Suppressor macrophage (primary cell): ENCODE measurements around the gene SHISAL1.
"Not testable (repeated sequence)": the region's sequence is repeated elsewhere in the genome, so short reads cannot be mapped to it uniquely, and the experiment has no call there.

Experiments
- DNase-seq, 4 experiments: peaks; one replicate each; pipeline ENCODE4 v3.0.0-alpha.2; 2020 to 2022

The SHISAL1 gene

DNA sequence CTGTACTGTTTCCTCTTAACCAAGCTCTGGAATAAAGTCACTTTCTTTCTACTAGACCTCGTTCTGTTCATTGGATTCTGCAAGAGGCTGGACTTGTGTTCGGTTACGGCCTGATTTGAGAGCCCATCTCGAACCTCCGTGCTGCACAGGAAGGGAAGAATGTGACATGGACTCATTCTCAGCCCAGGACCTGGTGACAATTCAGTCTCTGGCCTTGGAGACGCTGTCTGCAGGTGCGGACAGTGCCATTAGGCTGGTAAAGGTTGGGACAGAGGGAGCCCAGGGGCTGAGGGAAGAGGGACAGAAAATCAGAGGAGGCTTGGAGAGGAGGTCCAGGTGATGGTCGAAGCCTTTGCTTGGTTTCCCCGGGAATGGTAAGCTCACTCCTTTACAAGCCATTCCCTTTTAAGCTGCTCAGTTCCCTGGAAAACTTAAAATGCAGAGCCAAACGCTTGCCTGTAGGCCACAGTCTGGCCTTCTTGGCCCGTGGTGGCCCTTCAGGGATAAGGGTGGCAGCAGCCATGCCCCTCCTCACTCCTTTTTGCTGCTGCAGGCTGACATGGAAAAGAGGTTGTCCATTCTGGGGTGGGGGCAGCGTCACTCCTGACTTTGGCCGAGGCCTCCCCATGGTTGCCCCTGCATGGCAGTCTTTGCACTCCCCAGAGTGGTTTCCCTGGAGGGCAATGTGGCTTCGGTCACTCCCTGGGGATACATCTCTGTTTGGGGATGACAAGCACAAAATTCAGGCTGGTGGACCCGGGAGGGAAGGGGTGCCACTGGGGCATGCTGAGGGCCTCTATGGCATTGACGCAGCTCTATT lies 52.3 kb downstream of the SHISAL1 start:
- no peak for DNase-seq

DNA sequence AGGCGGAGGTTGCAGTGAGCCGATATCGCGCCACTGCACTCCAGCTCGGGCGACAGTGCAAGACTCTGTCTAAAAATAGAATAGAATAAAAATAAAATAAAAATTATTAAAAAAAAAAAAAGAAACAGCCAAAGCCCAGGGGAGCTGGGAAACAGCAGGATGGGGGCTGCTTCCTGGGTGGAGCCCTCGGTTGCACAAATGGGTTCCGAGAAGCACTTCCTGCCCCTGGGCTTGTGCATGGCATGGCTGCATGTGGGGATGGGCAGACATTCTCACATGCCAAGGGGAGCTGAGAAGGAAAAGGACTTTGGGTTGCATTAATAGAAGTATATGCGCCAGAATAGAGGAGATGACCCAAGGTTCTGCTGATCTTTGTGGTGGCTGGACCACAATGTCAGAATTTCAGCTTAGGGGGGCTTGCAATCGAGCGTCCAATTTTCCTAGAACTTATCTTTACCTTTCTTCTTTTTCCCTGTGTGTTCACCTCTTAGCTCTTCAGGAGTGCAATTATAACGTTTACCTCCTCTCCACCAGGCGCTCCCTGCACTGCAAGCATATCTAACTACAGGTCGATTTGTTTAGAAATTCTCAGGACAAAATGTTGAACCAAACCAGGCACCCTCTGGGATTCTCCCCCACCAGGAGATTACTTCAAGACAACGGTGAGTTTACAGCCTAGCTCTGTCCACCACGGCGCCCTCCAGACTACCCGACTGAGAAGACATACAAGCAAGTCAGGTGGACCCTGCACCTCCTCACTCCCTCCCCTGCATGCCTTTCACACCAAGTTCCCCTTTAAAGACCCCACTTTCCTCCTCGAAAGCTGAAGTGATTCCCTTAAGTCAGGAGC lies 53.2 kb downstream of the SHISAL1 start:
- DNase-seq: no peak

DNA sequence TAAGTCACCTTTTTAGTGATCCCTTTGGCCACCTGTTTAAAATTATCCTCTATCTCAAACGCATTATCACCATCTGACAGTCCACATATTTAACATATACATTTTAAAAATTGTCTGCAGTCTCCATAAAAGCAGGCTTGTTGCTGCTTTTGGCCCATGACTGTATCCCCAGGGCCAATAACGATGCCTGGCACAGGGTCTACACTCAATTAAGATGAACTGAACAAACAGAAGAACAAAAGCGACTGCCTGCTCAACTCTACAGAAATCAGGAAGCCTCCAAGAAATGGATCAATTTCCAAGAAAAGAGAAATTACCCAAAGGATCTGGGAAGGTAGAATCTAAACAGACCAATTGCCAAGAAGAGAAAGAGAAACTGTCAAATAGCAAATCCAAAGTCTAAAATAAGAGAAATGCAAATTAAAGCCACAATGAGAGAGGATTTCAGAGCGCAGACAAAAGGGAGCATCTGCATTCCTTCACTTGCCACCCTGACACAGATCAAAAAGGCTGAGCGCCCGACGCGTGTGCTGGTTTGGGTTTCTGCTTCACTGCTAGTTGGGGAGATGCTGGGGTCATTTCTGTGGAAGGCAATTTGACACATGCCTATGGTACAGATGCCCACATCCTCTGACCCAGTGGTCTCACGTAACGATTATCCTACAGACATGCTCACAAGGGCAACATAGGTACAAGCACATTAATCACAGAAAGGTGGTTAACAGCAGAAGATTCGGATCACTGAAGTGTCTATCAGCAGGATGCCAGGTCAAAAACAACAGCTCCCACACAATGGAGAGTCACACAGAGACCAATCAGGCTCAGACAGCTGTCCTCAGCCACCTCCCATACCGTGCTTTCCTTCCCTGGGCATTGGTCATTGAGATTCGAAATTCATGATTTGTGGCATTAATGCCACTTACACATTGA lies 55.9 kb downstream of the SHISAL1 start:
- DNase-seq: no peak

DNA sequence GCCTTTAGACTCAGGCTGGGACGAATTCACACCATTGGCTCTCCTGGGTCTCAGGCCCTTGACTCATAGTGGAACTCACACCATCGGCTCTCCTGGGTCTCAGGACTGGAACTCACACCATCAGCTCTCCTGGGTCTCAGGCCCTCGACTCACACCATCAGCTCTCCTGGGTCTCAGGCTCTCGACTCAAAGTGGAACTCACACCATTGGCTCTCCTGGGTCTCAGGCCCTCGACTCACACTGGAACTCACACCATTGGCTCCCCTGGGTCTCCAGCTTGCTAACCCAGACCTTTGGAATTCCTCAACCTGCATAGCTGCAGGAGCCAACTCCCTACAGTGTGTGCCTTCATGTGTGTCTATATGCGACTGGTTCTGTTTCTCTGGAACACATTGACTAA lies 56.7 kb downstream of the SHISAL1 start:
- no peak for DNase-seq

DNA sequence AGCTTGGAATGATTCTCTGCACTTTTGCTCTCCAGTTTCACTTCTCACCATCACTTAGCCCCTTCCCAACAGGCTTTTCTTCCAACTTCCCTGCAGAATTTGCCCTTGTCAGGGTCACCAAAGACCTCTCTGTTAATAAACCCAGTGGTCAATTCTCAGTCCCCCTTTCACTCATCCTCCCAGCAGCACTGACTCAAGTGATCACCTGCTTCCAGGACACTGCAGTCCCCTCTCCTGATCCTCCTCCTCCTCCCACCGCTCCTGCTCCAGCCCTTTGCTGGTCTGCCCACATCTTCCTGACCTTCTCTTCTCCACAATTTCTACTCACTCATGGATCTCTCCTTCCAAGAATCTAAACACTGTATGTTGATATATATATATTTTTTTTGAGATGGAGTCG lies 57.9 kb downstream of the SHISAL1 start:
- no peak for DNase-seq

DNA sequence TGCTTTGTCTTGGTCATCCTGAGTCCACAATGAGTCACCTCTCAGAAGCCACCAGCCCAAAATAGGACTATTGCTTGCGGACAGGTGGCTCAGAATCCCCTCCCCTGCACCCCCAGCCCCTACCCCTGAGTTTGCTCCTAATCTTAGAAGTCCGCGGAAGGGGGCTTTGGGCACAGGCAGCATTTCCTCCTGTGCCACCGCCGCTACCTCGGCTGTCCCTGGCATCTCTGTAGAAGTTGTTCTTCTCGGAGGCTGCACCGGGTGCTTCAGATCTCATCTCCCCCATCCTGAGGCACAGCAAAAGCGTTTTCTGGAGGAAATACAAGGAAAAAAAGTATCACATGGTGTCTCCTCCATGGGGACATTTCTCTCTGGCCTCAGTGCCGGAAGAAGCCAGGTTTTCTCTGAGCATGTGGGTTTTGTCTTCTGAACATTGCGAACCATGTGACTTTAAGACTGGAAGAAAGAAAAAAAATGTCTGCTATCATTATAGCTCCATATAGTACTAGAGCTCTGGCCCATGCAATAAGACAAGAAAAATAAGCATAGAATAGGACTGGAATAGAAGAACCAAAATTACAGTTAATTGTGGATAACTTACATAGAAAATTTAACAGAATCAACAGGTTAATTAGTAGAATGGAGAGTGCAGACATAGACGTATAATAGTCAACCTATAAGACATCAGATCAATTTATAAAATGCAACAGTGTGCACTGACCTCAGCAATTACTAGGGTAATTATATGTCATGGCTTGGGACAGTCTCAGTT lies 63.2 kb downstream of the SHISAL1 start:
- DNase-seq: no peak

DNA sequence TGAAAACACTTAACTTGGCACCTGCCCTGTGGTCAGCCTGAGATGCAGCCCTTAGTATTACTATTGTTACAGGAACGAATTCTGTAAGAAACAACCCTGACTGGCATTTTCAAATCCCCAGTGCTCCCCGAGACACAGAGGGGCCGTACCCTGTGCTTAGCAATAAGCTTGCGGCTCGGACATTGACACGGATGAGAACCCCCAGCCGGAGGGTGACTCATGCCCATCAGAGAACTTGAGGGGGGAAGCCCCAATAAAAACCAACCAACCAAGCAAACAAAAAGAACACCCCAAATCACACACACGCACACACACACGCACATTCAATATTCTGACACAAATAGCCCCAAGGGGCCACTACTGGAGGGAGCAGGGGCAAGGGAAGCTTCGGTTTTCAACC lies 63.8 kb downstream of the SHISAL1 start:
- DNase-seq: no peak

DNA sequence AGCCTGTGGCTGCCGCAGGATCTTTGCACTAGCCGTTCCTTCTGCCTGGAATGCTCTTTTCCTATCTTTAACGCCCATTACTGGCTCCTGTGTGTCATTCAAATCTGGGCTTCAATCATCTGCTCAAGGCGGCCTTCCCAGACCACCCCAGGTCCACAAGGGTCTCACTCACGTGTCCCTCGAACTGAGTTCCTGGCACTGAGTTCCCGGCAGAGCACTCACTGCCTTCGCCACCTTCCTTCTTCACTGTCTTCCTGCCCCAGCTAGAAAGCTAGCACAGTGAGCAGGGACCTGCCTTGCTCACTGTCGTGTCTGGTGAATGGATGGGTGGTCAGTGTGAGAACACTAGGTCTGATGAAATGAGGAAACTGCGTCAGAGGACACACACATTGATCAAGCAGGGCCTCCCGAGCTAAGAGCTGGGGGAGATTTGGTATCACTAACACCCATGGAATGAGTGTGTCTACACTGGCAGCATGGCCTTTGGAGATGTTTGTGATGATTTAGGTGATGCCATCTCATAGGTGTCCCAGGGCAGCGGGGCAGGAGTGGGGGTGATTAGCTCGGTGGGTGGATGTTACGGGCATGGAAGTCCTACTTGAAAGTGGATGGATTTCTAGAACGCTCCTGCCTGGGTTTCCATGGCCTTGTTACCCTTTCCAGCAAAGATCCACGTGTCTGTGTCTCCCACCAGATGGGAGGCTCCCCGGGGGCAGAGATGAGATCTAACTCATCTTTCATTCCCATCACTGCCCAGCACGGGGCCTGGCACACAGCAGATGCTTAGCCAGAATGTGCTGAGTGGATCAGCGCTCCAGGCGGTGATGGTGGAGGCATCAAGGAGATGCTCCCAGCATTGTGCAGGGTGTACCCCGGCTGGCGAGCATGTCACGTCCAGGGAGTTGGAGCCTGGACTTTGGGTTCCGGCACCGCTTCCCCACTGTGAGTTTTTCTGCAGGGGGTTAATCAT lies 64.5 kb downstream of the SHISAL1 start:
- DNase-seq: no peak

DNA sequence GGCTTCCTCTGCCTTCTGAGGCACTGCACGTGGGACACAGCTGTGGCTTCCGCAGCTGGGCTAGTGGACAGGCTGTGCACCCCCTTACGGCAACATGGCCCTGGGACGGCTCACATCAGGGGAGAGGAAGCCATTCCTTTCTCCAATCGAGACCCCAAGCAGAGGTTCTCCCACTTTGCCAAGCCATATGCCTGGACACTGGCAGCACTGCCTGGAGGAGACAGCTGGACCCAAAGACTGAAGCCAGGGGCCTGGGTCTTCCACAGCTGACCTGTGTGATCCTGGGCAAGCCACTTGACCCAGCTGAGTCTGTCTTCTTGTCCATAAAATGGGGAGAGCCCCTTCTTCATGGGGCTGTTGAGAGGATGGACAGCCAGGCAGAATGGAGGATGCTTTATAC lies 65.4 kb downstream of the SHISAL1 start:
- DNase-seq: no peak

DNA sequence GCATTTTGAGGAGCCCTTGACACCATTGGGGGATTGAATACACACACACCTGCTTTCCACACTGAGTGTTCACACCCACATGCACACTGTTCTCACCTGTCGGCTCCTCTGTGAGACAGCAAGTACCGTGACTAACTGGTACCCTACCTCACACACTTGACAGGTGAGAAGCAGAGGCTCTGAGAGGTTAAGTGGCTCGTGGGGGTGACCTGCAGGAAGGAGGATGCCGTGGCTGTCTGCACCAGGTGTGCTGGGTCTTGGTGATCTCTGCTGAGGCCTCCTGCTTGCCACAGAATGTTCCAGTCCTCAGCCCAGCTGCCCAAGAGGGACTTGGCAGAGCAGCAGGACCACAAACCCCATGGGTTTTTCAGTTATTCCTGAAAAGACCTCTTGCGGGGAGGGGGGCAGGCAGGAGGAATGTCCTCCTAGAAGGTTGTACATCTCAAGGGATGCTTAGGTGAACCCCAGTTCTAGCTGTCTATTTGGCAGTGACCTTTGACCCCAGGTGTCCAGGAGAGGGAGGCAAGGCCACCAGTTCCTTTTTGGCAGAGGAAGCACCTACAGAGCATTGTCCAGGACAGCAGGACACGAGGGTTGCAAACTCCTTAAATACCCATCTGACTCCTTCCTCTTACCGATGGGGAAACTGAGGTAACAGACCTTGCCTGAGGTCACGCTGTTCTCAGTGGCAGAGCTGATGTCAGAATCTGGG lies 66.0 kb downstream of the SHISAL1 start:
- DNase-seq: no peak

DNA sequence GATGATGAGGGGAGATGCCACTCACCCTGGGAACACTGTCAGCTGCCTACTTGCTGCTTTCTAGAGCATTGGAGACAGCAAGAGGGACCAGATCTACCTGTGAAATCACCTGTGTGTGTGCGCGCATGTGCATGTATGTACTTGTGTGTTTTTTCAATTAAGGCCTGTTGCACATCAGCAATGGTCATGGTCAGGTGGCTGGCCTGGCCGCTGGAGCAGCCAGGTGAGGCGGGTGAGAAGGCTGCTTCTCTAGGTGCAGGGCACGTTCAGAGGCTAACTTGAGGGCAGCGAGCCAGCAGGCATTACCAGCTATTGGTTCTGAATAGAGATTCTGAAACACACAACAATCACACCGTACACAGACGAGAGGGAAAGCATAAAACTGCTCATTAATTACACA lies 66.9 kb downstream of the SHISAL1 start:
- DNase-seq: no peak

DNA sequence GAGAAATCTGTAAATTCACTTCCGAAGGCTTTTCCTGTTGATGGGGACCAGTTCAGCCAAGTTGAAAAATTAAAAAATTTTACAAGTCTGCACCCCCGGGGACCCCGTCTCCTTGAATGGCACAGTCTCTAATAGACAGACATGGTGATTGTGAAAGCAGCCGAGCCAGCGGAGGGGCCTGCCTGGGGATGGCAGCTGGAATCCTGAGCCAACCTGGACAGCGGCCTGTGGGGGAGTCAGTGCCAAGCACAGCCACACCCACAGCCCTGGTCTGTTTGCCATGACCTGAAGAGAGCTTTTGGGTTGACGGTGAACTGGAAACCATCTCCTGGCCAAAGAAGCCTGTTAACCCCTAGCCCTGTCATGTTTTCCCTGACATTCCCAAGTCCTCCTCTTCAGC lies 67.3 kb downstream of the SHISAL1 start:
- DNase-seq: no peak

DNA sequence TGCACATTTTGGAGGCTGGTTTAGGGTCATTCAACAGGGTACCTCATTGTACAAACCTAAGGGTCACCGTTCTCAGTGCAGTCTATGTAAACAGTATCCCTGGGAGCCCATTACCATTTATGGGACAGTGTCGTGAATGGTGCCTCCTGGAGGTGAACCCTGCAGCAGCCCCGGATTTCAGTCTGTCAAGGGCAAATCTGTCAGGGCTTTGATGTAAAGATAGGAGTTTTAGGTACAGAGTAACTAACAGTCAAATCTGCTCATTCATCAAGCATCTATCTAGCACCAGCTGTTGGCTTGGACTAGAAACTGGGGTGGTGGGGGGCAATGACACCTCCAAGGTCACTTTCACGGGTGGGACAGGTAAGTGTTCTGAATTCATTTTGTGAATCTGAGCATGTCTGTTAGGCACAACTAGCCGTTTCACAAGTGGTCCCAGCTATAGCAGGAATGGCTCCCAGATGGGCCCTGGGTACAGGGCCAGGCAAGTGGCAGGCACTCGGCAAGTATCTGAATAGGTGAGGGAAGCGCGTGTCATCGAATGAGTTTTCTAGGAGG lies 68.4 kb downstream of the SHISAL1 start:
- no peak for DNase-seq

DNA sequence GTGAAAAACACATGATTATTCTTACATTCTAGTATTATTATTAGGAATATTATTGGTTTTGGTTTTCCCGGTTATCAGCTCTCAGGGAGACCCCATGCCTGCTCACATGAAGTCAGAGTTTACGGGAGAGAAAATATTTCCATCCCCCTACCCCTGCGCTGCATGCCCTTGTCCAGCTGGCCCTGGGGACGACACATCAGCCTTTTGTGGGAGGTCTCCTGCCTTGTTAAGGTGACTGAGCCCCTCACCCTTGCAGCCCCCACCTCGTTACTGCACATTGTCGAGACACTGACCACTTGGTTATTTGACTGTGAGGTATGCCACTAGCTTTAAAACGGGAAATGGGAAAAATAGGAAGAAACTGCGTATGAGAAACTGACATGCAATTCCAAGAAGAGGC lies 69.0 kb downstream of the SHISAL1 start:
- no peak for DNase-seq

DNA sequence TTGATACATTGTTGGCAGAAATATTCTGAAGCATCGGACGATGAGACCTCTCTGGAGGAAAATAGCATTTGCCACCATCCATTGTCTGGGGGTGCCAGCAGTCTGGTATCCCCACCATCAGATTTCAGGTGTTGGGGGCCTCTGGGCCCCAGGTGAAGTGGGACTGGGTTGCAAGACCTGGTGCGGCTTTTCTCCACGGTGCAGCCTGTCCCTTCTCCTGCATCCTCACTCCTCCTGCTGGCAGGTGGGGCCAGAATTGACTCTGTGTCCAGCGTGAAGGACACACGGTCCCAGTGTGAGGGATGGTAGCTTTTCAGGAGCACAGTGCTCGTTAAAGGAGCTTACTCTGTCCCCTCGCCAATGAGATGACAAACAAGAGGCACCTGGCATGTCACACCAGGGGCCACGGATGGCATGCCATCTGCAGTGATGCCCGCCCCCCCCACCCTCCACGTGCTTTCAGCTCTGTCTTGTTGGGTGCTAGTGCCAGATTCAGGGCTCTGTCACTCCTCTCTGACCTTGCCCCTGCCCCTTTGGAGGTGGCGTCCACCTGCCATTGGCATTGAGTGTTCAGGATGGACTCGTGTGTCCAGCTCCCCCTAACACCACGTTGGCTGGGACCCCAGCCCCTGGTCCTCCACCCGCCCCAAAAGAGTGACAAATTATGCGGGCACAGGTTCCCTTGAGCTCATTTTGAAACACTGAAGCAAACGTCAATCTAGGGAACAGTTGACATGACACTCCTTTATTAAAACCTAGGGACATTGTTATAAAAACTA lies 69.6 kb downstream of the SHISAL1 start:
- no peak for DNase-seq

DNA sequence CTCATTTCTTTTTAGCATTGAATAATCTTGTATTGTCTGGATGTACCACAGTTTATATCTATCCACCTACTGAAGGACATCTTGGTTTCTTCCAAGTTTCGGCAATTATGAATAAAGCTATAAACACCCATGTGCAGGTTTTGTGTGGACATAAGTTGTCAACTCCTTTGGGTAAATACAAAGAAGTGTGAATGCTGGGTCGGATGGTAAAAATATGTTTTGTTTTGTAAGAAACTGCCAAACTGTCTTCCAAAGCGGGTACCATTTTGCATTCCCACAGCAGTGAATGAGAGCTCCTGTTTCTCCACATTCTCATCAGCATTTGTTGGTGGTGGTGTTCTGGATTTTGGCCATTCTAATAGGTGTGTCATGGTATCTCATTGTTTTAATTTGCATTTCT lies 71.6 kb downstream of the SHISAL1 start:
- DNase-seq: not testable (repeated sequence)

DNA sequence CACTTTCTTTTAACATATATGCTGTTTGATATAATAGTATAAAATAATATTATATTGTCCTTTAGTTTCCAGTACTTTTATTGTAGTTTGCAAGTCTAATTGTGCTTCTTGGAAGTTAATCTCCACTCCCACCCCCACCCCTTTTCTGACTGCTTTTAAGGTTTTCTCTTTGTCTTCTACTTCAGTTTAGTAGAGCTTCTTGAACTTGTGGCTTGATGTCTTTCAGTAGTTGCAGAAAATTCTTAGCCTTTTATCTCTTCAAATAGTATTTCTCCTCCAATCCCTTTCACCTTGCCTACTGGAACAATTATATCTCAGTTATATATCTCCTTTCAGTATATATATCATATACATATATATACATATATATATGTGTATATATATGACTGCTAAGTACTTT lies 75.5 kb downstream of the SHISAL1 start:
- DNase-seq: no peak

DNA sequence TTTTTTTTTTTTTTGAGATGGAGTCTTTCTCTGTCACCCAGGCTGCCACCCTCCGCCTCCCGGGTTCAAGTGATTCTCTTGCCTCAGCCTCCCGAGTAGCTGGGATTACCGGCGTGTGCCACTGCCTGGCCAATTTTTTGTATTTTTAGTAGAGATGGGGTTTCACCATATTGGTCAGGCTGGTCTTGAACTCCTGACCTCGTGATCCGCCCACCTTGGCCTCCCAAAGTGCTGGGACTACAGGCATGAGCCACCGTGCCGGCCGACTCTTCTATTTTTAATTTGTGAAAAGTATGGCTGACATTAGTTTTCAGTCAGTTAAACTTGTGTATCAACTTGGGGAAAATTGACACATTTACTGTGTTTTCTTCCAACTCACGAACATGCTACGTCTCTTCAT lies 78.4 kb downstream of the SHISAL1 start:
- DNase-seq: not testable (repeated sequence)

DNA sequence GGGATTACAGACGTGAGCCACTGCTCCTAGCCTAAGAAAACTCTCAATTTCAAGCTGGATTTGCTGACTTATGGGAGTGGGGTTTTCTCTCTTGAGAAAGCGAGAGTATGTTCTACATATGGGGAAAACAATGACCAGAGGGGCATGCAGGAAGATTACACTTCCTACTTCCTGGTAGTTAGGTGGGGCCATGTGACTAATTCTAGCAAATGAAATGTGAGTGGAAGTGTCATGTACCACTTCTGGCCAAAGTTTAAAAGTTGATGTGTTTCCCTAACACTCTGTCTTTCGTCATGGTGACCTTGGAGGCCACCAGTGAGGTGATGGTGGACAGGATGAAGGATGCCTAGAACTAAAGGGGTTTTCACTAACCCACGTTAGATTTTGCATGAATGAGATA lies 81.5 kb downstream of the SHISAL1 start:
- DNase-seq: no peak
